Coronary artery (tissue), 2 donors: Measurements from ENCODE around the gene WNK1.
A peak's percentile ranks its signal among the peaks of the same experiment; 100 is the strongest.

Source experiments
- DNase-seq: peaks from one replicate; pipeline ENCODE4 v3.0.0-alpha.2; 2017; ENCODE audit warnings: low spot score
- H3K27ac ChIP-seq, 2 donors: fragments of 200-600 bp; sonication (generic); one replicate each; pipeline ENCODE4 v1.5.1; 2016 to 2019
- H3K4me3 ChIP-seq: fragments of 200-600 bp; sonication (generic); 2 replicates; pipeline ENCODE4 v1.5.1; 2016; ENCODE audit warnings: mild to moderate bottlenecking, moderate library complexity
- TF ChIP-seq, protein P1 (sequence below): fragments of 200-600 bp; sonication (generic); IDR thresholded peaks from one replicate; pipeline ENCODE4 v1.5.1; 2019; ENCODE audit warnings: antibody characterized with exemption

WNK1 gene

GRCh38 chr12:728781-729180 lies 23.6 kb upstream of the WNK1 start:
- TF ChIP-seq, protein P1, sequence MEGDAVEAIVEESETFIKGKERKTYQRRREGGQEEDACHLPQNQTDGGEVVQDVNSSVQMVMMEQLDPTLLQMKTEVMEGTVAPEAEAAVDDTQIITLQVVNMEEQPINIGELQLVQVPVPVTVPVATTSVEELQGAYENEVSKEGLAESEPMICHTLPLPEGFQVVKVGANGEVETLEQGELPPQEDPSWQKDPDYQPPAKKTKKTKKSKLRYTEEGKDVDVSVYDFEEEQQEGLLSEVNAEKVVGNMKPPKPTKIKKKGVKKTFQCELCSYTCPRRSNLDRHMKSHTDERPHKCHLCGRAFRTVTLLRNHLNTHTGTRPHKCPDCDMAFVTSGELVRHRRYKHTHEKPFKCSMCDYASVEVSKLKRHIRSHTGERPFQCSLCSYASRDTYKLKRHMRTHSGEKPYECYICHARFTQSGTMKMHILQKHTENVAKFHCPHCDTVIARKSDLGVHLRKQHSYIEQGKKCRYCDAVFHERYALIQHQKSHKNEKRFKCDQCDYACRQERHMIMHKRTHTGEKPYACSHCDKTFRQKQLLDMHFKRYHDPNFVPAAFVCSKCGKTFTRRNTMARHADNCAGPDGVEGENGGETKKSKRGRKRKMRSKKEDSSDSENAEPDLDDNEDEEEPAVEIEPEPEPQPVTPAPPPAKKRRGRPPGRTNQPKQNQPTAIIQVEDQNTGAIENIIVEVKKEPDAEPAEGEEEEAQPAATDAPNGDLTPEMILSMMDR, result no peak
- no peak overlapping the region for H3K27ac ChIP-seq

GRCh38 chr12:729221-729620 lies 23.2 kb upstream of the WNK1 start:
- DNase-seq, result no peak
- Histone ChIP-seq H3K27ac (no peak overlapping the region), H3K4me3 (no peak overlapping the region)
- TF ChIP-seq, protein P1, result no peak

More at GRCh38 chr12:728781-729180, 23.6 kb upstream of the WNK1 start:
- DNase-seq, result no peak
- no peak overlapping the region for H3K4me3 ChIP-seq

- TF ChIP-seq, protein P1, result no peak
- H3K27ac ChIP-seq, result no peak overlapping the region
- no peak overlapping the region for H3K4me3 ChIP-seq
- DNase-seq, result no peak
Observed at GRCh38 chr12:730550-730949, 21.8 kb upstream of the WNK1 start.

- TF ChIP-seq, protein P1, result no peak
- no peak overlapping the region for H3K27ac ChIP-seq
- no peak overlapping the region for H3K4me3 ChIP-seq
- no peak for DNase-seq
Observed at GRCh38 chr12:737122-737739, 15.1 kb upstream of the WNK1 start.

- Histone ChIP-seq H3K4me3 (no peak overlapping the region), H3K27ac (peak overlapping the region in 1 of 2 donors; percentile 10)
- TF ChIP-seq, protein P1, result no peak
- no peak for DNase-seq
Observed at GRCh38 chr12:738712-739111, 13.7 kb upstream of the WNK1 start.

- no peak overlapping the region for H3K4me3 ChIP-seq
- TF ChIP-seq, protein P1, result no peak
- no peak overlapping the region for H3K27ac ChIP-seq
- no peak for DNase-seq
Observed at GRCh38 chr12:739349-739748, 13.0 kb upstream of the WNK1 start.

GRCh38 chr12:740921-741320 lies 11.5 kb upstream of the WNK1 start:
- TF ChIP-seq, protein P1, result no peak

More at GRCh38 chr12:740921-741320, 11.5 kb upstream of the WNK1 start:
- no peak for DNase-seq
- H3K27ac ChIP-seq, result no peak overlapping the region
- no peak overlapping the region for H3K4me3 ChIP-seq
